OCI-LY1 (cell line): ENCODE measurements around the gene CACNA1C.

Experiments used
- EZH2 ChIP-seq: fragments of 200-600 bp; sonication (generic), shearing (Covaris generic); IDR thresholded peaks from 2 replicates; pipeline ENCODE4 v1.8.0; 2017; ENCODE audit warnings: borderline replicate concordance, mixed run types, mild to moderate bottlenecking, antibody characterized with exemption, low read length, moderate library complexity, mixed read lengths
- TF ChIP-seq, protein P1 (sequence below): fragments of 200-600 bp; sonication (generic), shearing (Covaris generic); IDR thresholded peaks from 2 replicates; pipeline ENCODE4 v1.5.1; 2017; ENCODE audit warnings: mild to moderate bottlenecking, antibody characterized with exemption, low read length, moderate library complexity, mixed read lengths

DNA sequence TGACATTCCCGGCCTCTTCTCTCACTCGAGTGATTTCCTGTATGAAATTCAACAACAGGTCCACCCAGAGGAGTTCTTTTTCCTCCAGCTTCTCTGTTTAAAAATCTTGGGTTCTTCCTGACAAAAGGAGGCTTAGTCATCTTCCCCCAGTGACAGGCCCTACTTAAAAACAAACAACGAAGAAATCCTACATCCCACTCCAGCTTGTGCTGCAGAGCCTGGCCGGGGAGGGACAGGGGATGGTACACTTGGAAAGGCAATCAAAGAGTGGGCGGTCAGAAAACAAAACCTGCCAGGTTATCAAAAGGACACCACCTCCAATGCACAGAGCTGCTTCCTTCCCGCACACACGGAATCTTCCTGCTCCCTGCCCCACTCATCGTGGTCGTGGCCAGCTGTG is 101.3 kb downstream of the CACNA1C start:
- TF ChIP-seq, protein P1, sequence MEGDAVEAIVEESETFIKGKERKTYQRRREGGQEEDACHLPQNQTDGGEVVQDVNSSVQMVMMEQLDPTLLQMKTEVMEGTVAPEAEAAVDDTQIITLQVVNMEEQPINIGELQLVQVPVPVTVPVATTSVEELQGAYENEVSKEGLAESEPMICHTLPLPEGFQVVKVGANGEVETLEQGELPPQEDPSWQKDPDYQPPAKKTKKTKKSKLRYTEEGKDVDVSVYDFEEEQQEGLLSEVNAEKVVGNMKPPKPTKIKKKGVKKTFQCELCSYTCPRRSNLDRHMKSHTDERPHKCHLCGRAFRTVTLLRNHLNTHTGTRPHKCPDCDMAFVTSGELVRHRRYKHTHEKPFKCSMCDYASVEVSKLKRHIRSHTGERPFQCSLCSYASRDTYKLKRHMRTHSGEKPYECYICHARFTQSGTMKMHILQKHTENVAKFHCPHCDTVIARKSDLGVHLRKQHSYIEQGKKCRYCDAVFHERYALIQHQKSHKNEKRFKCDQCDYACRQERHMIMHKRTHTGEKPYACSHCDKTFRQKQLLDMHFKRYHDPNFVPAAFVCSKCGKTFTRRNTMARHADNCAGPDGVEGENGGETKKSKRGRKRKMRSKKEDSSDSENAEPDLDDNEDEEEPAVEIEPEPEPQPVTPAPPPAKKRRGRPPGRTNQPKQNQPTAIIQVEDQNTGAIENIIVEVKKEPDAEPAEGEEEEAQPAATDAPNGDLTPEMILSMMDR = no peak
- TF ChIP-seq EZH2 = no peak
